ENCODE results near the gene MT2A.
A peak's percentile ranks its signal among the peaks of the same experiment; 100 is the strongest.
"Not testable (repeated sequence)": the region's sequence is repeated elsewhere in the genome, so short reads cannot be mapped to it uniquely, and the experiment has no call there.

MT2A gene

GRCh38 chr16:56608043-56608875, at the start of gene MT2A:
Gene MT2A, plus strand, starts transcription at chr16:56608584. Its CDS starts 72 bp downstream, at chr16:56608656.
- peak; percentile 78 for DNase-seq (ENCODE audit: low read depth)

GRCh38 chr16:56559109-56559508, 49.3 kb upstream of the MT2A start:
- DNase-seq (ENCODE audit: low read depth), result no peak

- no peak for DNase-seq (ENCODE audit: low read depth)
These were observed 47.9 kb upstream of the MT2A start for GRCh38 chr16:56560447-56560846.

GRCh38 chr16:56561126-56561525, 47.3 kb upstream of the MT2A start:
- DNase-seq (ENCODE audit: low read depth), result no peak

- no peak for DNase-seq (ENCODE audit: low read depth)
These were observed 43.4 kb upstream of the MT2A start, which contains the start of gene MT4 for GRCh38 chr16:56564793-56565477. Gene MT4, plus strand, starts transcription at chr16:56565073. Its CDS starts 56 bp downstream, at chr16:56565129.

GRCh38 chr16:56569971-56570370, 38.4 kb upstream of the MT2A start:
- DNase-seq (ENCODE audit: low read depth), result no peak

GRCh38 chr16:56571525-56571924, 36.9 kb upstream of the MT2A start:
- DNase-seq (ENCODE audit: low read depth), result no peak

- DNase-seq (ENCODE audit: low read depth), result no peak
These were observed 33.8 kb upstream of the MT2A start for GRCh38 chr16:56574625-56575024.

- peak; percentile 79 for DNase-seq (ENCODE audit: low read depth)
These were observed 31.6 kb upstream of the MT2A start for GRCh38 chr16:56576585-56577299.

- no peak for DNase-seq (ENCODE audit: low read depth)
These were observed 31.1 kb upstream of the MT2A start for GRCh38 chr16:56577300-56577625.

GRCh38 chr16:56580391-56581048, 27.9 kb upstream of the MT2A start:
- DNase-seq (ENCODE audit: low read depth), result no peak

GRCh38 chr16:56582911-56583310, 25.5 kb upstream of the MT2A start:
- DNase-seq (ENCODE audit: low read depth), result not testable (repeated sequence)

GRCh38 chr16:56583351-56584168, 24.8 kb upstream of the MT2A start:
- no peak for DNase-seq (ENCODE audit: low read depth)

- no peak for DNase-seq (ENCODE audit: low read depth)
These were observed 24.1 kb upstream of the MT2A start for GRCh38 chr16:56584276-56584675.

- DNase-seq (ENCODE audit: low read depth), result no peak
These were observed 19.6 kb upstream of the MT2A start for GRCh38 chr16:56588781-56589140.

GRCh38 chr16:56589141-56590039, 19.0 kb upstream of the MT2A start, which contains the start of gene MT3:
Gene MT3, plus strand, starts transcription at chr16:56589528. Its CDS starts 63 bp downstream, at chr16:56589591.
- DNase-seq (ENCODE audit: low read depth), result no peak

GRCh38 chr16:56591377-56592060, 16.9 kb upstream of the MT2A start:
- no peak for DNase-seq (ENCODE audit: low read depth)

- no peak for DNase-seq (ENCODE audit: low read depth)
These were observed 14.7 kb upstream of the MT2A start for GRCh38 chr16:56593573-56594291.

- DNase-seq (ENCODE audit: low read depth), result no peak
These were observed 14.1 kb upstream of the MT2A start for GRCh38 chr16:56594292-56594619.

Data from stimulated activated CD8-positive, alpha-beta memory T cell treated with anti-CD3 and anti-CD28 coated beads, Interleukin-12 subunit alpha, Interleukin-12 subunit beta, amount 100 ng/mL, for 1 hour (primary cell).